HUDEP-2 (cell line): ENCODE data around the gene ZIM2.
A peak's percentile ranks its signal among the peaks of the same experiment; 100 is the strongest.

Experiments
- DNase-seq, 76 experiments: peaks; one replicate each; lab custom pipeline; 2025; ENCODE audit not compliant: unreplicated experiment in 76 of 76; lab: John Stamatoyannopoulos, UW

ZIM2 gene

GRCh38 chr19:56839652-56840450 is 675 bp downstream of the ZIM2 start:
- peak in 51 of 76 experiments; percentile 17 to 94 (median 86) for DNase-seq

GRCh38 chr19:56838909-56839651 is 1.4 kb downstream of the ZIM2 start:
- peak in 52 of 76 experiments; percentile 27 to 98 (median 90) for DNase-seq

GRCh38 chr19:56838024-56838908 is 2.3 kb downstream of the ZIM2 start:
- DNase-seq = peak in 49 of 76 experiments; percentile 14 to 89 (median 70)

GRCh38 chr19:56837492-56838023 is 3.0 kb downstream of the ZIM2 start:
- DNase-seq = peak in 51 of 76 experiments; percentile 12 to 91 (median 70)

GRCh38 chr19:56837004-56837403 is 3.5 kb downstream of the ZIM2 start:
- DNase-seq = peak in 28 of 76 experiments; percentile 4 to 51 (median 18)

- no peak for DNase-seq
These were observed 4.5 kb downstream of the ZIM2 start for GRCh38 chr19:56836059-56836458.

GRCh38 chr19:56835401-56835800 is 5.1 kb downstream of the ZIM2 start:
- DNase-seq = no peak

GRCh38 chr19:56834564-56835375 is 5.8 kb downstream of the ZIM2 start:
- no peak for DNase-seq

GRCh38 chr19:56832352-56832928 is 8.1 kb downstream of the ZIM2 start:
- no peak for DNase-seq

- no peak for DNase-seq
These were observed 9.3 kb downstream of the ZIM2 start for GRCh38 chr19:56831255-56831654.

GRCh38 chr19:56829596-56829995 is 10.9 kb downstream of the ZIM2 start:
- no peak for DNase-seq

- DNase-seq = no peak
These were observed 12.8 kb downstream of the ZIM2 start for GRCh38 chr19:56827708-56828107.

GRCh38 chr19:56823956-56824355 is 16.6 kb downstream of the ZIM2 start:
- no peak for DNase-seq

- DNase-seq = no peak
These were observed 17.1 kb downstream of the ZIM2 start for GRCh38 chr19:56823417-56823816.

GRCh38 chr19:56822755-56823154 is 17.8 kb downstream of the ZIM2 start:
- DNase-seq = no peak

GRCh38 chr19:56821675-56822074 is 18.9 kb downstream of the ZIM2 start:
- DNase-seq = no peak

- no peak for DNase-seq
These were observed 19.3 kb downstream of the ZIM2 start for GRCh38 chr19:56821209-56821608.

GRCh38 chr19:56819166-56819565 is 21.4 kb downstream of the ZIM2 start:
- DNase-seq = no peak

GRCh38 chr19:56814656-56815055 is 25.9 kb downstream of the ZIM2 start:
- no peak for DNase-seq
